Dedifferentiated amniotic fluid mesenchymal stem cell (primary cell): ENCODE measurements around the gene PLXNA4.

ENCODE experiments used
- DNase-seq: peaks from one replicate; pipeline ENCODE4 v3.0.0-alpha.2; 2016; ENCODE audit errors: extremely low spot score

PLXNA4 gene

DNA sequence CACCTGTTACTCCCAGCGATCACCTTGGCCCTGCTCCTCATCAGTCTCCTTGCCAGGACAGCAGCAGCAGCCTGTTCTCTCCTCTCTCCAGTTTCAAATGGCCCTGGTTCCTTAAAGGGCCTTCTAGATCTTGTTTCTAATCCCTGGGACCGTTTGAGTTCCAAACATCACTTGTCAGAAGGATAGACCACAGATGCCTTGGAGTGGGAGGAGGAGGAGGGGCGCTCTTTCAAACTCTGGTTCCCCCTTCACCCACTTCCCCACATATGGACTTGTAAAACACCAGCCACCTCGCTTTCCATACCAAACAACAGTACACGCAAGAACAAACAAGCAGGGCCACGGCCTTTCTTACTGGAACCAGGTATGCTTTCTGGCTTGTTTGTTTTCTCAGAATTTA is 104.8 kb downstream of the PLXNA4 start:
- no peak for DNase-seq

DNA sequence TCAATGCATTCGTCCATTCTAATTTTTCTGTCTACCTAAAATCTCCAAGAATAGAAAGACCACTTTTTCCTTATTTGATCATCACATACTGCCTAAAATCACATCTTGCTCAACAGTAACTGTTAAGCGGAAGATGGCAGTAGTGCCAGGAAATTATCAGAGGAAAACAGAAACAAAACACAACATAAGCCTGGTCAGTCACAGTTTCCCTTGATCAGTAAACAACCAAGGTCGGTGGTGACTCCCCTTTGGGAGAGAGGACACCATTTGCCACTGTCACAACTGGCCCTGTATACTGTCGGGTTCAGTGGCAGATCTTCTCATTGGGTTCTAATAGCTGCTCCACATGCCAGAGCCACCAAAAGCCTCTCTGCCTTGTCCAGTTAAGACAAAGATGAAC is 106.6 kb downstream of the PLXNA4 start:
- no peak for DNase-seq

DNA sequence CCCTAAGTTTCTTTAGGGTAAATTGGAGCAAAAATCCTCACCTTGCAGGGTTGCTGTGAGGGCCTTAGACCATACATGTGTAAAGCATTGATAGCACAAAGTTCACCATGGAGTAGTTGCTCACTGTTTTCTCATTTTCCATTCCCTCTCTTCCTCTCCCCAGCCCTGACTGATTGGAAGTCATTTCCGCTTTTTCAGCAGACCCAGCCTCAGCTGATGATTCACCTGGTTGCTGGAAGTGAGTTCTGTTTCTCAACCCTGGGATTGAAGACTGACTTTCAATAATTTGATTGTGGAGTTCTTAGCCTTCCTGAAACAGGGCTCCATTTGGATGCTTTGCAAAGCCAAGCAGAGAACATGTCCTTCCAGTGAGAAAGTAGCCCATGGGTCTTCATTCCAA is 107.0 kb downstream of the PLXNA4 start:
- DNase-seq = no peak

DNA sequence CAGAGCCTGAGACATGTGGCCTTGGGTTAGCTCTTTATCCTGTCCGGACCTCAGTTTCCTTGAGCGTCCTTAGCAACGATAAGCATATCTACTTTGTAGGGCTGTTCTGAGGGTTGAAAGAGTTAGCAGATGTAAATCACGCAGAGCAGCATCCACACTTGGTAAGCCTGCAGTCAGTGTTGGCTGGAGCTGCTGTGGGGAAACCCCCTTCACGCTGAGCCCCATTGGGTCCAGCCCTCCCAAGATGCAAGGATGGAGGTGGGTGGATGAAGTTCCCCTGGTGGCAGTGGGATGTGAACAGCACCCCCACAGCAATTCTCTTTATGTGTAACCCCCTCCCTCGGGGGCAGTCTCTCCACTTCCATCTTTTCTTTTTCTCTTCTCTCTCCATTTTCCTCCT is 109.9 kb downstream of the PLXNA4 start:
- DNase-seq = no peak

DNA sequence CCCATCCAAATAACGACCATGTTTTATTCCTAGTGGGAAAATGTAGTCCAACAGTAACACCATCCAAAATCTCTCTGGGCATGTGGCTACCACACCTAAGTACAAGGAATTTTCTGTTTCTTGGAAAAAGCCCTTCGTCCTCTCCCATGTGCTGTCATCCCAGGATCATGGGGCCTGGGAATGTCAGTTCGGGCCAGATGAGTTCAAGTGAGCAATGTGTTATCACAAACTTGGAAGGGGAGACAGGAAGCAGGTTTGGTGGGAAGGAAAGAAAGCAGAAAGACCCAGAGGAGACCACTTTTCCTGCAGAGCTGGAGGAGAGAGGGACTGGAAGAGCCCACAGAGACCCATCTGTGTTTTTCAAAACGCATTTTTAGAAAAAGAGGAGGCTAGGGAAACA is 110.8 kb downstream of the PLXNA4 start:
- DNase-seq = no peak

DNA sequence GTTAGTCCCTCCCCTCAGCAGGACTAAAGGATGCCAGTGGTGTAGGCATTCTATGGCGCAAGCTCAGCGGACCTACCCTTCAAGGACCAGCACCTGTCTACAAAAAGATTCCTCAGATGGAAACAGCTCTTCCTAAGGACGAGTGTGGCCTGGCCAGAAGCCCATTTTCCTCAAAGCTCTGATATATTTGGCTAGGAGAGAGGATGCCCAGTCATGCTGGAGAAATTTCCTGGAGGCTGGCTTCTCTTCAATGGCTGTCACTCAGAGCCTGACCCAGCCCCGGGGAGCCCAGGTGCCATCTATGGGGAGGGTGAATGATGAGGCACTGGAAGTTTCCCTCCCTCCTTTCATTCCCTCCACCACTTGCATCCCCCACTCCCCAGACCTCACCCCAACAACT is 111.5 kb downstream of the PLXNA4 start:
- DNase-seq = no peak

DNA sequence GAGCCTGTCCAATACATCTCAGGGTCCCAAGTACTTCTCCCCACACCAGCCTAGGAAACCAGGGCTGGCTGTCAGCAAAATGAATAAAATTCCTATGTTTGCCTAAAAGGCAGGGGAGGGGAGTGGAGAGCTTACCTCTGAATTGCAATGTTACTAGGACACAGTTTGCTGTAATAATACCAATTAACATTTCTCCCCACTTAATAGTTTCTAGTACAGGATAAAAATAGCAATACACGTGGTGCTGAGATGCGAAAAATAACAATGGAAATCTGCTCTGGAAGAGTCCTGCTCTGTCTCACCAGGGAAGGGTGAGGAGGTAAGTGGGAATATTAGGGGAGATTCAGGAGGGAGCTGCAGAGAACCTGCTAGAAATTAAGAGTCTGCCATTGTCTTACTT is 112.3 kb downstream of the PLXNA4 start:
- no peak for DNase-seq

DNA sequence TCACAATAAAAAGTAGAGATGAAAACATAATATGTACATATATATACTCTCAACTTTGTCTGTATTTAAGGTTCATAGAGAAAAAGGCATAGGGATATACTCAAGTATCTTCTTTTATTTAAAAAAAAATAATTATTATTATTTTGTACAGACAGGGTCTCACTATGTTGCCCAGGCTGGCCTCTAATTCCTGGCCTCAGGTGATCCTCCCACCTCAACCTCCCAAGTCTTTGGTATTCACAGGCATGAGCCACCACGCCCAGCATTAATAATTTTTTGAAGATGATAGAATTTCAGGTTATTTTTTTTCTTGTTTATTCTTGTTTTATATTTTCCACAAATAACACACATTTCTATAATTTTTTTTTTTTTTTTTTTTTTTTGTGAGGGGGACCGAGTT is 113.8 kb downstream of the PLXNA4 start:
- no peak for DNase-seq

DNA sequence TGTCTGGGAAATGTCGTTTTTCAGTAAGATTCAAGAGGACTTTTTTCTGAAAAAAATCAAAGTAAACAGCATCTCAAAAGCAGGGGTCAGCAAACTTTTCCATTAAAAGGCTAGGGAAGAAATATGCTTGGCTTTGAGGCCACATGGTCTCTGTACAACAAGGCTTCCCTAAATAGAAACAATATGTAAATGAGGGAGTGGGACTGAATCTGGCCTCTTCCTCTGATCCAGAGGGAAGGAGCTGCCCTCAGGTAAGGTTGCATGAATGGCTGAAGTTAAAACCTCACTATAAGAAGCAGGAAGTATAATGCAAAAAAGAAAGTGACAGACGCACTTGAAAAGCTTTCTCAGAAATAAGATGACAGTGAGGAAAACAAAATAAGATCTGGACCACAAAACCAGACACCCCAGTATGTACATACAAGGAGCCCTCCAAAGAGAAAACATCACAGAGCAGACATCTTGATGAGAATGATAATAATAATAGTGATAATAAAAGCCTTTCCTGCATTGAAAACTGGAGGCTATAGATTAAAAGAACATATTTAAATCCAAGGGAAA is 115.2 kb downstream of the PLXNA4 start:
- DNase-seq = no peak

DNA sequence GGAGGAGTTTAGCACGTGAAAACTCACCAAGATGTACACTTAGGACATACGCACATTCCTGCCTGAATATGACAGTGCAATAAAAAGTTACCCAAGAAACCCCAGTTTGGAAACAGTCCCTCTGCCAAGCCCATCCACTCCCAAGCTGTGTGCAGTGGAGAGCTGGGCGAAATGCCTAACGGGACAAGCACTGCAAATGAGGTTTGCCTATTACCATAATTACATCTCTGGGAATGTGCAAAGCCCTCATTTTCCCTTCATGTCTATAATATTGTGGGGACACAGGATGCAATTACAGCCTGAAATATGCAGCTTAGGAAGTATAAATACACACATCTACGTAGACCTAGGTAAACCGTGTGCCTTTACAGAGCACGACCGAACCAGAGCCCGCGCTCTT is 117.5 kb downstream of the PLXNA4 start:
- no peak for DNase-seq

DNA sequence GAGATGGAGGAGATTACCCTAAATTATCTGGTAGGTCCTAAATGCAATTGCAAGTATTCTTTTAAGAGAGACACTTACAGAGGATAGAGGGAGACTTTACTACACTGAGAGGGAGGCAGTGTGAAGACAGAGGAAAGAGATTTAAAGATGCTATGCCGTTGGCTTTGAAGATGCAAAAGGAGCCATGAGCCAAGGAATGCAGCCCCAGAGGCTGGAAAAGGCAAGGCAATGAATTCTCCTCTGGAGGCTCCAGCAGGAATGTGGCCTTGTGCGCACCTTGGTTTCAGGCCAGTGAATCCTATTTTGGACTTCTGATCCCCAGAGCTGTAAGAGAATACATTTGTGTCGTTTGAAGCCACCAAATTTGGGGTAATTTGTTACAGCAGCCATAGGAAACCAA is 118.6 kb downstream of the PLXNA4 start:
- no peak for DNase-seq

DNA sequence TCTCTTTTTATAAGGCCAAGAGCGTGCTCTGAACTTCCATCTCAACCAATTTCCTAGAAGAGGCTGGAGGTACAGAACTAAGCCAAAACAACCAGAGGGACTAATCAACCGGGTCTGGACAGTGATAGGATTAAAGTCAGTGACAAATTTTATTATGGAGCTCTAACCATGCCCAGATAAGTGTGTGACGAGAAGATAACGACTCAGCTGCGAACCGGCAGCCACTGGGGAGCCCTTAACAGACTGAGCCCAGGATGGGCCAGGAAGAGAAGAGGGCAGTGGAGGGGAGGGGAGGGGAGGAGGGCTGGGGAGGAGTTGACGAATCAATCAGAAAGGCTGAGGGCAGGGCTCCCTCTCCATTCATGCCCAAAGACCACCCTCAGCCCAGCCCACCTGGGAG is 119.9 kb downstream of the PLXNA4 start:
- DNase-seq = no peak

DNA sequence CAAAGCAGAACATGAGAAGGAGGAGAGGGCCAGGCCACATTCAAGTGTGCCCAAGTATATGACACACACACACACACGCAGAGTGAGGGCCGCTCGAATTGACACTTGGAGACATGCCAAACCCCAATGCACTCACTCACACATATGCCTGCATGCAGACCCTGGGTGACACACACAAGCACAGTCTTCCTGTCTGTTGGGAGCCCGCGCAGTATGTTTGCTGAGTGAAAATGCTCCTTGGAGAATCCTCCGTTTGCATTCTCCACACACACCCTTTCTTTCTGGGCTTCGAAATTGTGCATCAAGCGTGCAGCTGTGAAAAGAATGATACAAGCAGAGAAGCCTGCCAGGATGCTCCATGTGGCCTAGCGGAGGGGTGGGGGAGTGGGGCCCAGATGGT is 120.9 kb downstream of the PLXNA4 start:
- no peak for DNase-seq

DNA sequence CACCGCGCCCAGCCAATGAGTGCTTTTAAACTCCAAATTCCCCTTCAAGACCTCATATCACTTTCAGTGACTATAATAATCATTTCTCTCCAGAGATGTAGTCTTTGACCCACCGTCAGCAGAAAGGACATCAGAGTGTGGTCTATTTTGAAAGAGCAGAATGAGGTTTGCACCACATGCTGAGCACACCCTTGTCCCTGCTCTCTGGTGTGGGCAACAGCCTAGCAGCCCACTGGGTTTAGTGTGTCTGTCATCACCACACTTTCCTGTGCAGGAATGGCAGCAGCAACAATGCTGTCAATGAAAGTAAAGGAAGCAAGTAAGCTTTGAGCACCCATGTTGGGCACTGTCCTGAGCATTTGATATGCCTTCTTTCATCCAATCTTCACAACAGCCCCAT is 122.4 kb downstream of the PLXNA4 start:
- no peak for DNase-seq

DNA sequence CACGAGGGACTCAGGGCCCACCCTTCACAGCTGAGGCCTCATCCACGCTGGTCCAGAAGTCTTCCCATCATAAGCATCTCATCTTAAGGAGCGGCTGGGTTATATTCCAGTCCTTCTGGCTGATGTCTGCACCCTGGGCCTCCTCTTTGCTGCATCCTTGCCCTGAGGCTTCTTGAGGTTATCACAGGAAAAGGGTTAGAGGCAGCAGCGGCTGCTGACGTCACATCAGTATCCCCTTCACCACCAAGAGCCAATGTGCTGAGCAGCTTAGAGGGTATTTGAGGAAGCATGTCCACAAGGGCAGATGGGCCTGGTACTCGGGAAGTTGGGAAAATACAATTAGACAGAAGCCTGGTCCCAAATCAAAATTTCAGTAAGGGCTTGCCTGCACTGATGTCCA is 125.1 kb downstream of the PLXNA4 start:
- DNase-seq = no peak

DNA sequence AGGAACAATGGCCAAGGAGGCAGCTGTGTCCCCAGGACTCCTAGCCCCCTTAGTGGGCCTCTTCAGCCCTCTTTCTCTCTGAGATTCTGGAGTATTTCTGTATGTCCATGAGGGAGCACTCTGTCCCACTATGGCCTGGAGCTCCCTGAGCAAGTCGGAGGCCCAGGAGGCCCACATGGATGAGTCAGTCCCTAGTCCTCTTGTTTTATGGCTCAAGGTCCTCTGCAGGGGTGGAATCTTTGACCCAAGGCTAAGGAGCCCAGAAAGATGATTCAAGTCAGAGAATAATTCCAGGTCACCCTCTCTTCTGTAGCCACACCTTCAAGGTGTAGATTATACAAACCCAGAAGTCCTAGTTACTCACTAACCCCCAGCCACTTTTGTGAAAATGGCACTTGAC is 125.6 kb downstream of the PLXNA4 start:
- DNase-seq = no peak

DNA sequence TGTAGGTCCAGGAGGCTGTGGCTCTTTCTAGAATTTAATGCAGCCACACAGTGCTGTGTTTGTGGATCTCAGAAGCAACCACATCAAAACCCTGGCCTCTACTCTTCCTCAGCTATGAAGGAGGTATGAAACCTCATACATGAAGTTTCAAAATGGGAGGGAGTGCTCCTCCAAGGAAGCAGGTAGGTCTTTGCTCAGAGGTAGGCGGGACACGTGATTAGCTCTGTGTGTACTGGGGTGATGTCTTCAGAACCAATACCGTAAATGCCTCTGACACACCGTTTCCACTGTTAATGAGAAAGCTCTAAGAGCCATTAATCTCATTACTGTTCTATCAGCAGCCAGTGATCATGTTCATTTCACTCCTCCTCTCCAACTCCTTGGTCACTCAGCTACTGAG is 126.1 kb downstream of the PLXNA4 start:
- no peak for DNase-seq

DNA sequence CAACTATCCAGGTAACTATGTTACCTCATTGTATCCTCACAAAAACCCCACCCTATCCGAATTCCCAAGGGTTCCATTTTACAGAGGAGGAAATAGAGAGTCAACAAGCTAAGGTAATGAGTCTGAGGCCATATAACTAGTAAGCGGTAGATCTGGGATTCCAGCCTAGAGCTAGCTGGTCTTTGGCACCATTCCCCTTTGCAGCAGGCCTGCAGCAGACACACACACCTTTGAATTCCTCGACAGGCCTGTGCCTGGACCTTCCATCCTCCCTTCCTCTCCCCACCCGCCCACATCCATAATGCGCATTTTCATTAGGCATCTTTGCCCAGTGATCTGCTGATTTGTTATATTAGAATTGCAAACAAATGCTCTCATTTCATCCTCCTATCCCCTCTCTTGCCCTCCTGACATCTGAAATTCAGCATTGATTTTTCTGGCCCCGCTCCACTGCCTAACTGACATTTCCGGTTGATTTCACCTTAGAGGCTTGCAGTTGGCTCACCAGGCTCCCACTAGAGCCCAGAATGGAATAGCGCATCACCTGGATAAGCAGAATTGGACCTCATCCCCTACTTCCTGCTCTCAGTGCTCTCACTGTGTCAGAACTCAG is 129.5 kb downstream of the PLXNA4 start:
- DNase-seq = no peak

DNA sequence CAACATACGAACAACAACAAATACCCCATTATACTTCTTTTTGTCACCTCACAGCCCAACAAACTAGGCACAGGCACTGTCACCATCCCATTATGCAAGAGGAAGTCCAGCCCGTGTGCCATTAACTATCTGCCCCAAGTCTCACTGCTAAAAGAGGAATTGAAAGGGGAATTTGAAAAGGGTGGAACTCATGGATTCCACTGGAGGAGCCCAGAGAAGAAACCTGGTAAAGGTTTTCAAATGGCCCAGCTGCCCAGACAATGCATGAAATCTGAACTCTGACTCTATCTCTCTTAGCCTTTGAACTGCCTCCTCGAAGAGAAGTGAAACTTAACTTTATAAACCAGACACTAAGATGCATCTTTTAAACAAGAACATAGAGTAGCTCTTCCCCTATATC is 130.0 kb downstream of the PLXNA4 start:
- no peak for DNase-seq

DNA sequence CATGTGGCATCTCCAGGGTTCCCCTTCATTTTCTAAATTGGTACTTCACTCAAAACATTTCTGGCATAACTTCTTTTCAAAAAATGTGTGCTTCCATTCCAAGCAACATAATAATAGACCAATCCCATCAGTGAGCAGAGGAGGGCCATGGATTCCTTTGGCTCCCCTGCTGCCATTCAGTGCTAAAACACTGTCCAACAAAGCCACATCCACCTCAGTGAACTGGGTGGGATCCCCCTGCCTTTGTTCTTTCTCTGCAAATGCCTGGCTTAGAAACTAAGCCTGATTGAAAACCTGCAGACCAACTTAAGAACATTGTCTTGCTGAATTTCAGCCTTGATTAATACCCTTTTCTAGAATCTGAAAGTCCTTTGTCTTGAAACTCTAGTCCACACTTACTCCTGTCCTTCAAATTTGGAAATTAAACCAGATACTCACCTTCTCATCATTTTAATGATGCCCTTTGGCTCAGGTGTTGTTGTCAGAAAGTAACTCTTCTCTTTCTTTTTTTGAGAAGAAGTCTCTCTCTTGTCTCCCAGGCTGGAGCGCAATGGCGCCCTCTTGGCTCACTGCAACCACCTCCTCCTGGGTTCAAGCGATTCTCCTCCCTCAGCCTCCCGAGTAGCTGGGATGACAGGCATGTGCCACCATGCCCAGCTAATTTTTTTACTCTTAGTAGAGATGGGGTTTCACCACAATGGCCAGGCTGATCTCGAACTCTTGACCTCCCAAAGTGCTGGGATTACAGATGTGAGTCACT is 132.3 kb downstream of the PLXNA4 start:
- no peak for DNase-seq

DNA sequence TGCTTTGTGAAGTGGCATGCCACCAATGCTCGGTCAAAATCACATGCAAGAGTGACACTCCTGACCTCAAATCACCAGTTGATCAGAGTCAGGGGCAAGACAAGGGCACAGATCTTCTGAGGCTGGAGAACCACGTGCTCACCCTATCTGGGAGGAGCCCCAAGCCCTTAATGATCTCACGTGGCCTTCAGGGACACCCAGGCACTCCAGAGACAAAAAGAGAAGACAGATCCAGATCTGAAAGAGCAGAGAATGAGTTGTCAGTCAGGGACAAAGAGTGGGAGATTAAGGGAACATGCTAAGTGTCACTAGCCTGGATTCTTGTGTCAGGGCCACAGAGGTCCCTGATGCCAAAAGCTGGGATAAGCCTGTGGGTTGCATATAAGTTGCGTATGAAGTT is 134.3 kb downstream of the PLXNA4 start:
- no peak for DNase-seq

DNA sequence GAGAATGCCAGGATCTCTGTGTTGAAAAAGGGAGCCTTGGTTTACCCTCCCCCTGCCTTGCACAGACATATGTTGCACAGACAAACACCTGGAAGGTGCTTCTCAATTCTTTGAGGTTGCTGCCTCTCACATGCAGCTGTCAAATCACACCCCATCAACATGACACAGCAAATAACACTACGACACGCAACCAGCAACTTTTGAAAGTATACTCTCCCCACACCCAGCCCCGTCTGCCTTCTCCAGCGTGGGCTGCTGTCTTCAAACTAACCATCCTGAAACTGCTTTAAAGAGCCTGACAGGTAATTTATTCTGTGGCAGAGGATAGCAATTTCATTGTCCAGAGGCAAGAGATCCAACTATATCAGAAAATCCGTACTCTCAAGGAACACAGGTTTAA is 136.1 kb downstream of the PLXNA4 start:
- DNase-seq = no peak

DNA sequence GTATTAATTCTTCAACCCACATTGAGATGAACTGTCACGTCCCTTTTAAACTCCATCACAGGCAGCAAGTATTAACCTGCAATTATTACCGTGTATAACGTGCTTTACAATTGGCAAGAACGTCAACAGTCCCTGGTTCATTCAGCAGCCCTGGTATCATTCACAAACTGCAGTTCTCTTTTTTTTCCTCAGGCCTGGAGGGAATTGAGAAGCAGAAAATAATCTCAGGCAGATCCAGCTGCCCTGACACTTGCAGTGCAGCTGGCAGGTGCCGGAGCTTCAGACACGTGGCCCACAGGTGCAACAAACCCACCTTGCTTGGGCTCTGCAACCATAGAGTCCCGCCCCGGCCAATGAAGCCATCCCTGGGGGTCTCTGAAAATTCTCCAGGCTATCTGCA is 137.3 kb downstream of the PLXNA4 start:
- DNase-seq = no peak

DNA sequence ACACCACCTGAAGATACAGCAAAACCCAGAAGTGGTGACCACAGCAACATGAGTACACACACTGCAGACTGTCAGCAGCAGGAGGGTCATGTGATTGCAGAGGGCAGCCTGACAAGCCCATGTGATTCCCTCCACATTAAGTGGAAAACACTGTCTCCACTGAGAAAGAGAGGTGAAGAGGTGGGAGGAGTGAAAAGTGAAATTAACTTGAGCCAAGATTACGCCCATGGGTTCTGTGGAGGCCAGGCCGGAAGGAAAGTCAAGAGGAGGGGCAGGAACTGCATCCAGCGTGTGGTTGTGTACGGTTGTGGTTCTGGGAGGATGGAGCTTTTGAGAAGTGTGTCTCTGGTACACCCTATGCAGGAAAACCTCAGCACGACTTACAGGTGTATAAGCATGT is 138.5 kb downstream of the PLXNA4 start:
- no peak for DNase-seq
